Stomach (tissue), 4 donors: ENCODE measurements around the gene KCNQ5.

Experiments
- EP300 ChIP-seq: sonication (generic); formaldehyde crosslinking; IDR thresholded peaks from one replicate; pipeline ENCODE4 v1.6.1; 2017; ENCODE audit warnings: antibody characterized with exemption
- POLR2AphosphoS5 ChIP-seq, 3 donors: sonication (generic); formaldehyde crosslinking; IDR thresholded peaks; one replicate each; pipeline ENCODE4 v1.6.1; 2016; ENCODE audit warnings: antibody characterized with exemption in 3 of 3
- TF ChIP-seq, protein P1 (sequence below), 7 experiments: fragments of 450-650 bp in 4 of 7; fragments of 200-600 bp in 3 of 7; sonication (generic) in 3 of 7; IDR thresholded peaks; one replicate each; pipeline ENCODE4 v1.5.1; 2016 to 2019; ENCODE audit warnings: antibody characterized with exemption in 7 of 7, control low read depth in 2 of 7, mild to moderate bottlenecking in 1 of 7

DNA sequence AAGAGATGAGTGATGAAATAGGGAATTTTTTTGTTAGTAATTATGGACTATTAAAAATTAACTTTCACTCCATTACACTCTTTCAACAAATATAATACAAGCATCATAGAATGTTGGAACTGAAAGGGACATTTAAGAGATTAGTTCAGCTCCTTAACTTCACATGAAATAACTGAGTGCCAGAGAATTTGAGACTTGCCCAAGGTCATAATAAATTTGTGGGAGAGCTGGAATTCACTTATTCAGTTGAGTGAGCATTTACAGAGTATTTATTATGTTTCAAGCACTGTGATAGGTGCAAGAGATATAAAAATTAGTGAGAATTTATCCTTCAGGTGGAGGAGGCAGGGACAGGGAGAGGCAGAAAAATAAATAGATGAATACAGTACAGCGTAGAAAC lies 154.6 kb downstream of the KCNQ5 start:
- TF ChIP-seq, protein P1, sequence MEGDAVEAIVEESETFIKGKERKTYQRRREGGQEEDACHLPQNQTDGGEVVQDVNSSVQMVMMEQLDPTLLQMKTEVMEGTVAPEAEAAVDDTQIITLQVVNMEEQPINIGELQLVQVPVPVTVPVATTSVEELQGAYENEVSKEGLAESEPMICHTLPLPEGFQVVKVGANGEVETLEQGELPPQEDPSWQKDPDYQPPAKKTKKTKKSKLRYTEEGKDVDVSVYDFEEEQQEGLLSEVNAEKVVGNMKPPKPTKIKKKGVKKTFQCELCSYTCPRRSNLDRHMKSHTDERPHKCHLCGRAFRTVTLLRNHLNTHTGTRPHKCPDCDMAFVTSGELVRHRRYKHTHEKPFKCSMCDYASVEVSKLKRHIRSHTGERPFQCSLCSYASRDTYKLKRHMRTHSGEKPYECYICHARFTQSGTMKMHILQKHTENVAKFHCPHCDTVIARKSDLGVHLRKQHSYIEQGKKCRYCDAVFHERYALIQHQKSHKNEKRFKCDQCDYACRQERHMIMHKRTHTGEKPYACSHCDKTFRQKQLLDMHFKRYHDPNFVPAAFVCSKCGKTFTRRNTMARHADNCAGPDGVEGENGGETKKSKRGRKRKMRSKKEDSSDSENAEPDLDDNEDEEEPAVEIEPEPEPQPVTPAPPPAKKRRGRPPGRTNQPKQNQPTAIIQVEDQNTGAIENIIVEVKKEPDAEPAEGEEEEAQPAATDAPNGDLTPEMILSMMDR (IDR thresholded peaks at IDR 0.05), result no peak
- TF ChIP-seq EP300, result no peak
- no peak for TF ChIP-seq POLR2AphosphoS5 (IDR thresholded peaks at IDR 0.05)
